ENCODE data around the gene ANGPTL3. TPM values are rescaled to one million over a fixed set of nuclear protein-coding genes. Genes with fewer than 3 reads are reported as not detected.

The ANGPTL3 gene
- total and polyA plus RNA-seq, 10 donors, result not detected

DNA sequence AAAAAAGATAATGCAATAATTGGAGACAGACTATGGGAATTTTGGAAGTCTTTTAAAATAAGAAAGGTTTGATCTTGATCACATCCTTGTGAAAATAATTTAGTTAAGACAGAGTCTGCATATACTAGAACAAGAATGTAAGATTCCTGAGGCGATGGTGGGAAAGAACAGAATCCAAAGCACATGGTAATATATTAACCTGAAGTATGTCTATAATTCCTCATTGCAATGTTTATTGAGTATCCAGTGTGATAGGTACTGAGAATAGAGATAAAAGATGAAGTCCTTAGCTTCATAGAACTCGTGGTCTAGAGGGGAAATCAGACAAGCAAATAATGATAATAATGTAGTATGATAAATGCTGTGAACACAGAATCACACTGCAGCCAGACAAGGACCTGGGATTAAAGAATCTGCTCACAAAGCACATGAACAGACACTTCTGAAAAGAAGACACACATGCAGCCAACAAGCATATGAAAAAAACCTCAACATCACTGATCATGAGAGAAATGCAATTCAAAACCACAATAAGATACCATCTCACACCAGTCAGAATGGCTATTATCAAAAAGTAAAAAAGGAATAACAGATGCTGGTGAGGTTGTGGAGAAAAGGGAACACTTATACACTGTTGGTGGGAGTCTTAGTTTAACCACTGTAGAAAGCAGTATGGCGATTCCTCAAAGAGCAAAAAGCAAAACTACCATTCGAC is 6.9 kb upstream of the ANGPTL3 start:
- no peaks in the 10 kb centered on the region for H3K4me1 ChIP-seq
- TF ChIP-seq POLR2A (IDR thresholded peaks at IDR 0.05) (no peak), POLR2AphosphoS5 (IDR thresholded peaks at IDR 0.05) (no peak)
- TF ChIP-seq, protein P1, sequence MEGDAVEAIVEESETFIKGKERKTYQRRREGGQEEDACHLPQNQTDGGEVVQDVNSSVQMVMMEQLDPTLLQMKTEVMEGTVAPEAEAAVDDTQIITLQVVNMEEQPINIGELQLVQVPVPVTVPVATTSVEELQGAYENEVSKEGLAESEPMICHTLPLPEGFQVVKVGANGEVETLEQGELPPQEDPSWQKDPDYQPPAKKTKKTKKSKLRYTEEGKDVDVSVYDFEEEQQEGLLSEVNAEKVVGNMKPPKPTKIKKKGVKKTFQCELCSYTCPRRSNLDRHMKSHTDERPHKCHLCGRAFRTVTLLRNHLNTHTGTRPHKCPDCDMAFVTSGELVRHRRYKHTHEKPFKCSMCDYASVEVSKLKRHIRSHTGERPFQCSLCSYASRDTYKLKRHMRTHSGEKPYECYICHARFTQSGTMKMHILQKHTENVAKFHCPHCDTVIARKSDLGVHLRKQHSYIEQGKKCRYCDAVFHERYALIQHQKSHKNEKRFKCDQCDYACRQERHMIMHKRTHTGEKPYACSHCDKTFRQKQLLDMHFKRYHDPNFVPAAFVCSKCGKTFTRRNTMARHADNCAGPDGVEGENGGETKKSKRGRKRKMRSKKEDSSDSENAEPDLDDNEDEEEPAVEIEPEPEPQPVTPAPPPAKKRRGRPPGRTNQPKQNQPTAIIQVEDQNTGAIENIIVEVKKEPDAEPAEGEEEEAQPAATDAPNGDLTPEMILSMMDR (IDR thresholded peaks at IDR 0.05 in 8 of 11, conservative IDR thresholded peaks at IDR 0.05 in 3 of 11), result no peak
- no peak for DNase-seq
- intact Hi-C loops (cut with DNase I; ENCODE audit: low total_unique reads), result no loop called here
- WGBS, 5 donors, result 84 to 93% (median 91%) methylated on average over 4 of the region's 4 CpGs
- H3K9me3 ChIP-seq, result no peaks in the 10 kb centered on the region
- no peak overlapping the region for H3K4me3 ChIP-seq
- no peaks in the 10 kb centered on the region for H3K27me3 ChIP-seq (replicated peaks in 1 of 7)
- no peak overlapping the region for H3K27ac ChIP-seq
- peaks cover 0 to 10% (median 0%) of the 10 kb centered on the region in 6 donors for H3K36me3 ChIP-seq

DNA sequence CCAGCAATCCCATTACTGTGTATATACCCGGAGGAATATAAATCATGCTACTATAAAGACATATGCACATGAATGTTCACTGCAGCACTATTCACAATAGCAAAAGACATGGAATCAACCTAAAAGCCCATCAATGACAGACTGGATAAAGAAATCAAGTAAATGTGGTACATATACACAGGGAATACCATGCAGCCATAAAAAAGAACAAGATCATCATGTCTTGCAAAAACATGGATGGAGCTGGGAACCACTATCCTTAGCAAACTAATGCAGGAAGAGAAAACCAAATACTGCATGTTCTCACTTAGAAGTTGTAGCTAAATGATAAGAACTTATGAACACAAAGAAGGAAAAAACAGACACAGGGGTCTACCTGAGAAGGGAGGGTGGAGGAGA is 6.4 kb upstream of the ANGPTL3 start:
- H3K36me3 ChIP-seq, result peaks cover 0 to 5% (median 0%) of the 10 kb centered on the region in 6 donors
- no peak overlapping the region for H3K27ac ChIP-seq
- H3K9me3 ChIP-seq, result no peaks in the 10 kb centered on the region
- intact Hi-C loops (cut with DNase I; ENCODE audit: low total_unique reads), result no loop called here
- H3K27me3 ChIP-seq (replicated peaks in 1 of 7), result no peaks in the 10 kb centered on the region
- WGBS, 5 donors, result 45 to 98% (median 96%) methylated on average over 1 of the region's 1 CpG
- no peaks in the 10 kb centered on the region for H3K4me1 ChIP-seq
- no peak for DNase-seq
- H3K4me3 ChIP-seq, result no peak overlapping the region
- no peak for TF ChIP-seq POLR2A (IDR thresholded peaks at IDR 0.05)
- TF ChIP-seq, protein P1 (IDR thresholded peaks at IDR 0.05 in 8 of 11, conservative IDR thresholded peaks at IDR 0.05 in 3 of 11), result no peak
- TF ChIP-seq POLR2AphosphoS5 (IDR thresholded peaks at IDR 0.05), result no peak

DNA sequence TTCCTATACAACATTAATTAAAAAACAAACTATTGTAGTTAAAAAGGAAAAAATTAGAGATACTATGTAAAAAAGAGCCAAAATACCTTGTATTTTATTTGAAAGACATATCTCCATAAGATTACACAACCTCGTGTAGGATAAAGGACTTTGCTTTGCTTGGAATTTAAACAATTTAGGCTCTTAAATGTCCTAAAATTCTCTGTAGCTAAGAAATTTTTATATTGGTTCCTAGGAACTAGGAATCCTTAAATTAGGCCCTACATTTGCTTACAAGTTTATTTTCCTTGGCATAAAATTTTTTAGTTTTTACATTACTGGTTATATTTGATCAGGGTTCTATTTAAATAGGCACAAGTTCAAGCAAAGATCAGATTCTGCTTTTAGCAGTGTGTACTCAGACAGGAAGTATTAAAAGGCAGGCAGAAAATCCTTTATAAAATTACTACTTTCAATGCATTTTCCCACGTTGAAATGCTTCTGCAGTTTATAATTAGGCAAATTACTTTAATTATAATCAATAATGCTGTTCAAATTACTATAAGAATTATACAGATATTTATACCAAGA is 3.4 kb upstream of the ANGPTL3 start:
- Histone ChIP-seq H3K27me3 (replicated peaks in 1 of 7) (no peaks in the 10 kb centered on the region), H3K27ac (no peak overlapping the region), H3K4me3 (no peak overlapping the region), H3K36me3 (no peaks in the 10 kb centered on the region), H3K4me1 (no peaks in the 10 kb centered on the region), H3K9me3 (no peaks in the 10 kb centered on the region)
- no peak for DNase-seq
- 62 to 76% (median 70%) methylated on average over 2 of the region's 2 CpGs for WGBS, 5 donors
- TF ChIP-seq, protein P1 (IDR thresholded peaks at IDR 0.05 in 8 of 11, conservative IDR thresholded peaks at IDR 0.05 in 3 of 11), result no peak
- no peak for TF ChIP-seq POLR2A (IDR thresholded peaks at IDR 0.05)
- intact Hi-C loops (cut with DNase I; ENCODE audit: low total_unique reads), result no loop called here

DNA sequence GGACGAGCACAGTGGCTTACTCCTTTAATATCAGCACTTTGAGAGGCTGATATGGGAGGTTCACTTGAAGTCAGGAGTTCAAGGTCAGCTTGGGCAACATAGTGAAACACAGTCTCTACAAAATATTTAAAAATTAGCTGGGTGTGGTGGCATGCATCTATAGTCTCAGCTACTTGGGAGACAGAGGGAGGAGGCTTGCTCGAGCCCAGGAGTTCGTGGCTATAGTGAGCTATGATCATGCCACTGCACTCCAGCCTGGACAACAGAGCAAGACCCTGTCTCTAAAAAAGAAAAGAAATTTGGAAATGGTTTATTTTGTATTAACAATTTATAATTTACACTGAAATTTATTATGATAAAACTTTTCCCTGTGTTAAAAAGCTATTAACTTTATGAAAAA is 1.7 kb upstream of the ANGPTL3 start:
- TF ChIP-seq POLR2A (IDR thresholded peaks at IDR 0.05) (no peak), POLR2AphosphoS5 (IDR thresholded peaks at IDR 0.05) (no peak)
- TF ChIP-seq, protein P1 (IDR thresholded peaks at IDR 0.05 in 8 of 11, conservative IDR thresholded peaks at IDR 0.05 in 3 of 11), result no peak
- WGBS, 5 donors, result 81 to 92% (median 90%) methylated on average over 3 of the region's 3 CpGs
- intact Hi-C loops (cut with DNase I; ENCODE audit: low total_unique reads), result no loop called here
- Histone ChIP-seq H3K4me1 (no peaks in the 10 kb centered on the region), H3K27me3 (replicated peaks in 1 of 7) (no peaks in the 10 kb centered on the region), H3K27ac (no peak overlapping the region), H3K9me3 (no peaks in the 10 kb centered on the region), H3K36me3 (no peaks in the 10 kb centered on the region), H3K4me3 (no peak overlapping the region)
- no peak for DNase-seq

All from spleen (tissue), 11 donors.